Measurements from ENCODE around the gene NFYC. TPM values are rescaled to one million over a fixed set of nuclear protein-coding genes. Genes with fewer than 3 reads are reported as not detected.

The NFYC gene
- total RNA-seq, 2 donors from 2014 or later, result 43.6 to 59.0 TPM

GRCh38 chr1:40692429-40692895 is 958 bp downstream of the NFYC start:
- H3K4me1 Mint-ChIP-seq, result peaks cover 24% of the 10 kb centered on the region
- Histone ChIP-seq H3K4me1 (ENCODE audit: control insufficient read depth, insufficient read depth, low read length) (no peaks in the 10 kb centered on the region), H3K36me3 (ENCODE audit: control insufficient read depth, insufficient read depth, low read length) (peaks cover 5% of the 10 kb centered on the region), H3K4me3 (ENCODE audit: low read length) (peak overlapping the region; percentile 97), H3K9ac (ENCODE audit: extremely low read depth, low read length, poor library complexity, severe bottlenecking) (peak overlapping the region; percentile 98), H3K27ac (ENCODE audit: low read depth, low read length) (peak overlapping the region; percentile 100), H3K9me3 (ENCODE audit: control insufficient read depth, low read length) (no peaks in the 10 kb centered on the region), H3K27me3 (ENCODE audit: control insufficient read depth, insufficient read depth, low read length, poor library complexity, severe bottlenecking) (no peaks in the 10 kb centered on the region)
- peak overlapping the region; percentile 80 for H3K4me3 Mint-ChIP-seq
- 7% methylated on average over 9 of the region's 9 CpGs for WGBS, 2 experiments (ENCODE audit: insufficient coverage in 1 of 2, insufficient read length in 1 of 2)
- no peaks in the 10 kb centered on the region for H3K9me3 Mint-ChIP-seq
- TF ChIP-seq CTCF (conservative IDR thresholded peaks at IDR 0.05), result no peak
- peak overlapping the region; percentile 100 for H3K27ac Mint-ChIP-seq
- no peaks in the 10 kb centered on the region for H3K27me3 Mint-ChIP-seq (ENCODE audit: insufficient read depth)
- H3K36me3 Mint-ChIP-seq (ENCODE audit: low read depth), result peaks cover 5% of the 10 kb centered on the region
- DNase-seq, result no peak

- Histone ChIP-seq H3K27me3 (ENCODE audit: control insufficient read depth, insufficient read depth, low read length, poor library complexity, severe bottlenecking) (no peaks in the 10 kb centered on the region), H3K9me3 (ENCODE audit: control insufficient read depth, low read length) (no peaks in the 10 kb centered on the region), H3K9ac (ENCODE audit: extremely low read depth, low read length, poor library complexity, severe bottlenecking) (no peak overlapping the region), H3K27ac (ENCODE audit: low read depth, low read length) (no peak overlapping the region), H3K4me1 (ENCODE audit: control insufficient read depth, insufficient read depth, low read length) (no peaks in the 10 kb centered on the region), H3K36me3 (ENCODE audit: control insufficient read depth, insufficient read depth, low read length) (peaks cover 5% of the 10 kb centered on the region), H3K4me3 (ENCODE audit: low read length) (peak overlapping the region; percentile 97)
- TF ChIP-seq CTCF (conservative IDR thresholded peaks at IDR 0.05), result no peak
- WGBS, 2 experiments (ENCODE audit: insufficient coverage in 1 of 2, insufficient read length in 1 of 2), result 100% methylated on average over 1 of the region's 1 CpG
- DNase-seq, result no peak
- H3K4me1 Mint-ChIP-seq, result peaks cover 24% of the 10 kb centered on the region
- H3K36me3 Mint-ChIP-seq (ENCODE audit: low read depth), result peaks cover 2% of the 10 kb centered on the region
- peak overlapping the region; percentile 71 for H3K27ac Mint-ChIP-seq
- H3K4me3 Mint-ChIP-seq, result no peak overlapping the region
- H3K27me3 Mint-ChIP-seq (ENCODE audit: insufficient read depth), result no peaks in the 10 kb centered on the region
- no peaks in the 10 kb centered on the region for H3K9me3 Mint-ChIP-seq
These were observed 1.9 kb downstream of the NFYC start for GRCh38 chr1:40693425-40693824.

GRCh38 chr1:40694353-40694874 is 2.9 kb downstream of the NFYC start:
- Mint-ChIP-seq H3K9me3 (no peaks in the 10 kb centered on the region), H3K27ac (no peak overlapping the region), H3K27me3 (ENCODE audit: insufficient read depth) (no peaks in the 10 kb centered on the region), H3K36me3 (ENCODE audit: low read depth) (peaks cover 2% of the 10 kb centered on the region), H3K4me3 (no peak overlapping the region), H3K4me1 (peaks cover 24% of the 10 kb centered on the region)
- Histone ChIP-seq H3K4me3 (ENCODE audit: low read length) (no peak overlapping the region), H3K9ac (ENCODE audit: extremely low read depth, low read length, poor library complexity, severe bottlenecking) (no peak overlapping the region), H3K4me1 (ENCODE audit: control insufficient read depth, insufficient read depth, low read length) (no peaks in the 10 kb centered on the region), H3K36me3 (ENCODE audit: control insufficient read depth, insufficient read depth, low read length) (peaks cover 4% of the 10 kb centered on the region), H3K9me3 (ENCODE audit: control insufficient read depth, low read length) (no peaks in the 10 kb centered on the region), H3K27me3 (ENCODE audit: control insufficient read depth, insufficient read depth, low read length, poor library complexity, severe bottlenecking) (no peaks in the 10 kb centered on the region), H3K27ac (ENCODE audit: low read depth, low read length) (no peak overlapping the region)
- 91 to 92% methylated on average over 2 of the region's 2 CpGs for WGBS, 2 experiments (ENCODE audit: insufficient coverage in 1 of 2, insufficient read length in 1 of 2)
- no peak for TF ChIP-seq CTCF (conservative IDR thresholded peaks at IDR 0.05)
- DNase-seq, result no peak
